ENCODE data around the gene CYSRT1. TPM values are rescaled to one million over a fixed set of nuclear protein-coding genes. Genes with fewer than 3 reads are reported as not detected.

CYSRT1 gene
- total RNA-seq, 1 donor from 2014 or later, result 3.9 TPM

- H3K4me3 ChIP-seq (ENCODE audit: low read depth, low read length), result no peak overlapping the region
- H3K36me3 ChIP-seq (ENCODE audit: control insufficient read depth, insufficient read depth, low read length), result peaks cover 27% of the 10 kb centered on the region
- no peak for DNase-seq (ENCODE audit: low read depth)
- H3K27me3 ChIP-seq (ENCODE audit: control insufficient read depth, insufficient read depth, low read length), result peaks cover 6% of the 10 kb centered on the region
- FAIRE-seq, result no peak
- TF ChIP-seq, protein P1, sequence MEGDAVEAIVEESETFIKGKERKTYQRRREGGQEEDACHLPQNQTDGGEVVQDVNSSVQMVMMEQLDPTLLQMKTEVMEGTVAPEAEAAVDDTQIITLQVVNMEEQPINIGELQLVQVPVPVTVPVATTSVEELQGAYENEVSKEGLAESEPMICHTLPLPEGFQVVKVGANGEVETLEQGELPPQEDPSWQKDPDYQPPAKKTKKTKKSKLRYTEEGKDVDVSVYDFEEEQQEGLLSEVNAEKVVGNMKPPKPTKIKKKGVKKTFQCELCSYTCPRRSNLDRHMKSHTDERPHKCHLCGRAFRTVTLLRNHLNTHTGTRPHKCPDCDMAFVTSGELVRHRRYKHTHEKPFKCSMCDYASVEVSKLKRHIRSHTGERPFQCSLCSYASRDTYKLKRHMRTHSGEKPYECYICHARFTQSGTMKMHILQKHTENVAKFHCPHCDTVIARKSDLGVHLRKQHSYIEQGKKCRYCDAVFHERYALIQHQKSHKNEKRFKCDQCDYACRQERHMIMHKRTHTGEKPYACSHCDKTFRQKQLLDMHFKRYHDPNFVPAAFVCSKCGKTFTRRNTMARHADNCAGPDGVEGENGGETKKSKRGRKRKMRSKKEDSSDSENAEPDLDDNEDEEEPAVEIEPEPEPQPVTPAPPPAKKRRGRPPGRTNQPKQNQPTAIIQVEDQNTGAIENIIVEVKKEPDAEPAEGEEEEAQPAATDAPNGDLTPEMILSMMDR (IDR thresholded peaks at IDR 0.05; ENCODE audit: insufficient read depth, low read length, severe bottlenecking), result no peak
Observed at GRCh38 chr9:137179761-137180160, 45.2 kb upstream of the CYSRT1 start.

GRCh38 chr9:137180491-137180890 lies 44.5 kb upstream of the CYSRT1 start:
- DNase-seq (ENCODE audit: low read depth) (no peak), FAIRE-seq (no peak)
- Histone ChIP-seq H3K4me3 (ENCODE audit: low read depth, low read length) (no peak overlapping the region), H3K27me3 (ENCODE audit: control insufficient read depth, insufficient read depth, low read length) (no peaks in the 10 kb centered on the region), H3K36me3 (ENCODE audit: control insufficient read depth, insufficient read depth, low read length) (peaks cover 31% of the 10 kb centered on the region)
- TF ChIP-seq, protein P1 (IDR thresholded peaks at IDR 0.05; ENCODE audit: insufficient read depth, low read length, severe bottlenecking), result no peak

GRCh38 chr9:137181680-137182079 lies 43.3 kb upstream of the CYSRT1 start:
- Histone ChIP-seq H3K36me3 (ENCODE audit: control insufficient read depth, insufficient read depth, low read length) (peaks cover 34% of the 10 kb centered on the region), H3K4me3 (ENCODE audit: low read depth, low read length) (no peak overlapping the region), H3K27me3 (ENCODE audit: control insufficient read depth, insufficient read depth, low read length) (no peaks in the 10 kb centered on the region)
- FAIRE-seq (no peak), DNase-seq (ENCODE audit: low read depth) (no peak)
- TF ChIP-seq, protein P1 (IDR thresholded peaks at IDR 0.05; ENCODE audit: insufficient read depth, low read length, severe bottlenecking), result no peak

GRCh38 chr9:137182836-137183235 lies 42.1 kb upstream of the CYSRT1 start:
- no peak overlapping the region for H3K4me3 ChIP-seq (ENCODE audit: low read depth, low read length)
- TF ChIP-seq, protein P1 (IDR thresholded peaks at IDR 0.05; ENCODE audit: insufficient read depth, low read length, severe bottlenecking), result no peak
- DNase-seq (ENCODE audit: low read depth) (no peak), FAIRE-seq (no peak)
- H3K36me3 ChIP-seq (ENCODE audit: control insufficient read depth, insufficient read depth, low read length), result peaks cover 38% of the 10 kb centered on the region
- no peaks in the 10 kb centered on the region for H3K27me3 ChIP-seq (ENCODE audit: control insufficient read depth, insufficient read depth, low read length)

DNA sequence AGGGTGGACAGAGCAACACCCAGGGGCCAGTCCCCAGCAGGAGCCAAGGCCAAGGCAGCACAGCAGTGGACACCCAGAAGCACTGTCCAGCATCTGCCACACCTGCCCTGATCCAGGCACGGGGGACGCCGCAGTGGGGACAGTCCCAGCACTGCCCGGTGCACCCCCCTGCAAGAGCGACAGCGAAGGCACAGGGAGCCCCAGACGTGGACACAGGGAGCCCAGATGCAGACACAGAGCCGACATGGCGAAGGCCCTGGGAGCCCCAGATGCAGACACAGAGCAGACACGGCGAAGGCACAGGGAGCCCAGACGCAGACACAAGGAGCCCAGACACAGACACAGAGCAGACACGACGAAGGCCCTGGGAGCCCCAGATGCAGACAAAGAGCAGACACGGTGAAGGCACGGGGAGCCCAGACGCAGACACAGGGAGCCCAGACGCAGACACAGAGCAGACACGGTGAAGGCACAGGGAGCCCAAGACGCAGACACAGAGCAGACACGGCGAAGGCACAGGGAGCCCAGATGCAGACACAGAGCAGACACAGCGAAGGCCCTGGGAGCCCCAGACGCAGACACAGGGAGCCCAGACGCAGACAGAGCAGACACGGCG lies 40.9 kb upstream of the CYSRT1 start:
- TF ChIP-seq, protein P1 (IDR thresholded peaks at IDR 0.05; ENCODE audit: insufficient read depth, low read length, severe bottlenecking), result no peak
- DNase-seq (ENCODE audit: low read depth), result no peak
- peaks cover 38% of the 10 kb centered on the region for H3K36me3 ChIP-seq (ENCODE audit: control insufficient read depth, insufficient read depth, low read length)

More for the DNA sequence above, 40.9 kb upstream of the CYSRT1 start:
- FAIRE-seq, result no peak
- H3K4me3 ChIP-seq (ENCODE audit: low read depth, low read length), result no peak overlapping the region
- no peaks in the 10 kb centered on the region for H3K27me3 ChIP-seq (ENCODE audit: control insufficient read depth, insufficient read depth, low read length)
